SU-DHL-6 (cell line): Measurements from ENCODE around the gene DRD4.

ENCODE experiments used
- CTCF ChIP-seq: fragments of 200-600 bp; sonication (generic); IDR thresholded peaks from one replicate; pipeline ENCODE4 v1.5.1; 2017; ENCODE audit warnings: antibody characterized with exemption, mild to moderate bottlenecking, low read length, moderate library complexity; ENCODE audit not compliant: insufficient read depth, poor library complexity, severe bottlenecking
- EZH2phosphoT487 ChIP-seq: fragments of 200-600 bp; sonication (generic), shearing (Covaris generic); conservative IDR thresholded peaks from 2 replicates; pipeline ENCODE4 v1.6.1; 2018; ENCODE audit warnings: mild to moderate bottlenecking, antibody characterized with exemption, low read length, moderate library complexity, mixed read lengths

GRCh38 chr11:625636-626268 is 11.3 kb upstream of the DRD4 start:
- TF ChIP-seq CTCF, result no peak
- TF ChIP-seq EZH2phosphoT487, result no peak
